K562 (cell line): ENCODE measurements around the gene COL15A1. TPM values are rescaled to one million over a fixed set of nuclear protein-coding genes. Genes with fewer than 3 reads are reported as not detected.

Experiments used
- ATAC-seq: fragments of 200-7000 bp; cut with Tn5 transposase; 3 replicates; pipeline ENCODE4 v1.9.1; 2020; ENCODE audit warnings: moderate library complexity
- BruUV-seq: library from RNA; stranded (reverse); fragments of 400-500 nt; replicated peaks from 2 replicates; lab custom pipeline; 2021; lab: Mats Ljungman, UMichigan
- CTCF ChIA-PET: fragments of 300-600 bp; formaldehyde crosslinking; extraction: SDS; loops from one replicate; lab custom pipeline; 2021; ENCODE audit warnings: low intra/inter-chr PET ratio; lab: Yijun Ruan, JAX
- POLR2A ChIA-PET: fragments of 300-600, 350-650 bp; sonication (Branson Sonifier 250); formaldehyde crosslinking; extraction: SDS; loops from one replicate; lab custom pipeline; 2021; ENCODE audit warnings: antibody characterized with exemption, inconsistent platforms; lab: Yijun Ruan, JAX
- DNase-seq, 4 experiments: peaks; one replicate each; pipeline versions ENCODE4 v3.0.0 to v3.0.0-alpha.2; 2011 to 2018; ENCODE audit warnings: low spot score in 3 of 4, mixed read lengths in 3 of 4; ENCODE audit errors: extremely low read depth in 1 of 4
- FAIRE-seq: peaks from 2 replicates; lab custom pipeline; 2011; peaks lifted over from hg19 to GRCh38; lab: Jason Lieb, UNC
- H2AFZ ChIP-seq: 2 replicates; pipeline ENCODE4 v1.6.0; 2011; ENCODE audit warnings: low read depth, low read length, control low read depth, inconsistent platforms
- H3K27ac ChIP-seq: fragments of 200-600 bp; 3 replicates; pipeline ENCODE4 v1.8.0; 2011; ENCODE audit warnings: low read depth, mild to moderate bottlenecking, control low read depth, inconsistent platforms, low read length, moderate library complexity, mixed read lengths; ENCODE audit errors: extremely low read depth
- H3K27me3 ChIP-seq, 2 experiments: fragments of 300-600 bp in 1 of 2; 2 replicates in 1 of 2; 3 replicates in 1 of 2; pipeline versions ENCODE4 v1.6.0 to v1.8.0; 2011; ENCODE audit warnings: inconsistent platforms in 2 of 2, low read length in 2 of 2, mild to moderate bottlenecking in 1 of 2, mixed read lengths in 1 of 2, moderate library complexity in 1 of 2; ENCODE audit not compliant: control insufficient read depth in 2 of 2, insufficient read depth in 2 of 2
- H3K36me3 ChIP-seq: fragments of 300-600 bp; 3 replicates; pipeline ENCODE4 v1.8.0; 2011; ENCODE audit warnings: mild to moderate bottlenecking, low read length, inconsistent platforms; ENCODE audit not compliant: control insufficient read depth, insufficient read depth
- H3K4me1 ChIP-seq, 2 experiments: fragments of 200-600 bp in 1 of 2; replicated peaks in 1 of 2; 2 replicates in 1 of 2; 3 replicates in 1 of 2; pipeline versions ENCODE4 v1.5.1 to v1.8.0; 2011; ENCODE audit warnings: inconsistent platforms in 2 of 2, low read length in 2 of 2, mild to moderate bottlenecking in 1 of 2, mixed read lengths in 1 of 2, moderate library complexity in 1 of 2; ENCODE audit not compliant: control insufficient read depth in 2 of 2, insufficient read depth in 2 of 2
- H3K4me2 ChIP-seq: 2 replicates; pipeline ENCODE4 v1.6.1; 2011; ENCODE audit warnings: low read length, control low read depth, inconsistent platforms, mixed read lengths; ENCODE audit not compliant: insufficient read depth
- H3K4me3 ChIP-seq: fragments of 200-600 bp; sonication (generic), shearing (Covaris generic); 2 replicates; pipeline ENCODE4 v1.5.1; 2016; ENCODE audit warnings: control low read depth, inconsistent platforms
- H3K79me2 ChIP-seq: fragments of 200-600 bp; 3 replicates; pipeline ENCODE4 v1.8.0; 2011; ENCODE audit warnings: low read length, inconsistent platforms; ENCODE audit not compliant: control insufficient read depth, insufficient read depth
- H3K9ac ChIP-seq, 2 experiments: 2 replicates each; pipeline versions ENCODE4 v1.6.0 to v1.6.1; 2011; ENCODE audit warnings: low read depth in 2 of 2, low read length in 2 of 2, control low read depth in 1 of 2, inconsistent platforms in 1 of 2, mild to moderate bottlenecking in 1 of 2, mixed read lengths in 1 of 2; ENCODE audit not compliant: insufficient read depth in 1 of 2
- H3K9me1 ChIP-seq: one replicate; pipeline ENCODE4 v1.6.0; 2011; ENCODE audit warnings: inconsistent platforms, mild to moderate bottlenecking, low read length, moderate library complexity; ENCODE audit not compliant: control insufficient read depth, insufficient read depth
- H3K9me3 ChIP-seq: replicated peaks from 2 replicates; pipeline ENCODE4 v1.5.1; 2011; ENCODE audit warnings: low read depth, low read length, inconsistent platforms; ENCODE audit not compliant: control insufficient read depth, insufficient read depth
- H4K20me1 ChIP-seq: replicated peaks from 2 replicates; pipeline ENCODE4 v1.6.1; 2011; ENCODE audit warnings: low read length, inconsistent platforms, mixed read lengths; ENCODE audit not compliant: control insufficient read depth, insufficient read depth
- AFF4 ChIP-seq: sonication (generic); formaldehyde crosslinking; IDR thresholded peaks from 2 replicates; pipeline ENCODE4 v1.8.0; 2023; ENCODE audit warnings: mild to moderate bottlenecking, missing genetic modification reagents
- CEBPB ChIP-seq: fragments of 450-650 bp; IDR thresholded peaks from 2 replicates; pipeline ENCODE4 v1.6.1; 2016; ENCODE audit warnings: missing genetic modification characterization, missing compliant biosample characterization
- FOXP4 ChIP-seq: sonication (generic); formaldehyde crosslinking; IDR thresholded peaks from 2 replicates; pipeline ENCODE4 v1.8.0; 2022; ENCODE audit warnings: mild to moderate bottlenecking, missing genetic modification reagents, borderline replicate concordance
- IRF9 ChIP-seq: fragments of 450-650 bp; IDR thresholded peaks from 2 replicates; pipeline ENCODE4 v1.6.1; 2016; ENCODE audit warnings: missing biosample characterization, missing genetic modification characterization
- MLLT1 ChIP-seq, 2 experiments: fragments of 450-650 bp; IDR thresholded peaks; 2 replicates each; pipeline ENCODE4 v1.6.1; 2016
- NCOA6 ChIP-seq: fragments of 450-650 bp; IDR thresholded peaks from 2 replicates; pipeline ENCODE4 v1.6.1; 2017; ENCODE audit warnings: mild to moderate bottlenecking
- NFRKB ChIP-seq: fragments of 450-650 bp; IDR thresholded peaks from 2 replicates; pipeline ENCODE4 v1.6.1; 2016; ENCODE audit warnings: low read depth
- ZFPM2 ChIP-seq: fragments of 250-450 bp; sonication (Bioruptor Pico); IDR thresholded peaks from 2 replicates; pipeline ENCODE4 v1.5.1; 2022; ENCODE audit warnings: mild to moderate bottlenecking
- ZNF408 ChIP-seq: fragments of 250-450 bp; sonication (Bioruptor Pico); IDR thresholded peaks from 2 replicates; pipeline ENCODE4 v1.4.0; 2020; ENCODE audit warnings: low read depth, mild to moderate bottlenecking, moderate library complexity
- ZNF717 ChIP-seq: fragments of 250-450 bp; sonication (Bioruptor Pico); IDR thresholded peaks from 2 replicates; pipeline ENCODE4 v1.5.0; 2021
- ZNF740 ChIP-seq, 3 experiments: fragments of 200-800 bp in 1 of 3; sonication (Bioruptor generic) in 1 of 3; sonication (generic) in 1 of 3; formaldehyde crosslinking in 1 of 3; IDR thresholded peaks; 2 replicates each; pipeline versions ENCODE4 v1.6.1 to v1.8.0; 2016 to 2022; ENCODE audit warnings: mild to moderate bottlenecking in 2 of 3, missing compliant biosample characterization in 2 of 3, missing genetic modification characterization in 2 of 3, missing genetic modification reagents in 1 of 3
- WGBS: fragments of 100-300 bp; shearing (Covaris generic); methylation state at CpG from one replicate; pipeline ENCODE4 v1.1.6; 2016; ENCODE audit warnings: low coverage, mixed read lengths; ENCODE audit not compliant: insufficient coverage; ENCODE audit errors: missing lambda C conversion rate; 5-methylcytosine and 5-hydroxymethylcytosine counted together
- in situ Hi-C: fragments of 300-500 bp; cut with MboI; formaldehyde crosslinking; loops from 4 replicates; pipeline ENCODE4 v1.15.0; 2018; ENCODE audit warnings: inconsistent platforms, mixed read lengths
- intact Hi-C: fragments of 100-400 bp; cut with micrococcal nuclease; formaldehyde crosslinking; loops from 2 replicates; pipeline ENCODE4 v1.14.2; 2022
- polyA plus RNA-seq, 8 experiments: library from polyadenylated mRNA; depleted of rRNA in 4 of 8; stranded (reverse) in 5 of 8; unstranded in 3 of 8; fragments of >200 nt; fragmentation: Nextera tagmentation in 2 of 8; fragmentation: Illumina TruSeq in 1 of 8; extraction: Ambion mirVana in 2 of 8; extraction: Trizol in 1 of 8; gene quantifications; 2 replicates each; pipeline versions ENCODE4 v1.2.1 to v1.2.3, GENCODE V29; 2011 to 2014; ENCODE audit warnings: inconsistent platforms in 1 of 8, missing spikeins in 1 of 8
- total RNA-seq, 7 experiments: library from RNA; depleted of rRNA in 6 of 7; stranded (reverse); fragments of >200 nt in 6 of 7; fragmentation: Illumina TruSeq in 2 of 7; extraction: Trizol in 2 of 7; gene quantifications; 2 replicates each; pipeline versions ENCODE4 v1.2.1 to v1.2.3, GENCODE V29; 2011 to 2021; ENCODE audit warnings: low replicate concordance in 1 of 7

COL15A1 gene
- total and polyA plus RNA-seq, 9 of the 15 experiments (the other 6 are each of a cell fraction or from before 2014, with no cell fraction given): 0.46 to 5.1 (median 2.6) TPM

- Histone ChIP-seq H2AFZ (peak overlapping the region; percentile 66), H3K4me1 (peaks cover 13 to 34% of the 10 kb centered on the region in 2 experiments; a peak in 4 of 5 replicates), H3K4me2 (no peak overlapping the region), H3K27me3 (no peaks in the 10 kb centered on the region), H3K4me3 (no peak overlapping the region), H3K79me2 (no peaks in the 10 kb centered on the region), H4K20me1 (no peaks in the 10 kb centered on the region), H3K9me1 (no peaks in the 10 kb centered on the region), H3K9ac (peak overlapping the region in 1 of 2 experiments; percentile 53; a peak in 1 of 4 replicates), H3K36me3 (no peaks in the 10 kb centered on the region), H3K27ac (no peak overlapping the region), H3K9me3 (no peaks in the 10 kb centered on the region)
- peak; percentile 26; the same call in 2 of the 3 replicates for ATAC-seq
- in situ Hi-C loops (no loop called here), intact Hi-C loops (no loop called here)
- WGBS: 44% methylated on average over 3 of the region's 3 CpGs
- FAIRE-seq: peak; percentile 44
- BruUV-seq: no TSS peak
- no peak for DNase-seq
- TF ChIP-seq ZNF740 (CRISPR knock-in tag; IDR thresholded peaks at IDR 0.05): no peak
- no peak for TF ChIP-seq ZNF740 (tag; IDR thresholded peaks at IDR 0.05)
- no peak for TF ChIP-seq NCOA6
- no peak for TF ChIP-seq CEBPB (tag)
- TF ChIP-seq IRF9 (tag): no peak
- TF ChIP-seq ZNF408 (CRISPR knock-in tag): no peak
- TF ChIP-seq FOXP4: no peak
- no peak for TF ChIP-seq AFF4 (CRISPR knock-in tag)
- TF ChIP-seq NFRKB: no peak
- no peak for TF ChIP-seq MLLT1 (IDR thresholded peaks at IDR 0.05)
- TF ChIP-seq ZFPM2: no peak
- TF ChIP-seq ZNF717 (CRISPR knock-in tag): no peak
- POLR2A ChIA-PET: interaction anchor here (0.8 to 1.6 kb wide), 6 partner anchors 10 to 181 kb away, joined by 3 to 8 read pairs (median 3); no protein-coding TSS in a partner anchor
- CTCF ChIA-PET: no interaction called here
These were observed 87.0 kb downstream of the COL15A1 start for GRCh38 chr9:99030610-99031109.
